ENCODE results near the gene MCF2L.

MCF2L gene

DNA sequence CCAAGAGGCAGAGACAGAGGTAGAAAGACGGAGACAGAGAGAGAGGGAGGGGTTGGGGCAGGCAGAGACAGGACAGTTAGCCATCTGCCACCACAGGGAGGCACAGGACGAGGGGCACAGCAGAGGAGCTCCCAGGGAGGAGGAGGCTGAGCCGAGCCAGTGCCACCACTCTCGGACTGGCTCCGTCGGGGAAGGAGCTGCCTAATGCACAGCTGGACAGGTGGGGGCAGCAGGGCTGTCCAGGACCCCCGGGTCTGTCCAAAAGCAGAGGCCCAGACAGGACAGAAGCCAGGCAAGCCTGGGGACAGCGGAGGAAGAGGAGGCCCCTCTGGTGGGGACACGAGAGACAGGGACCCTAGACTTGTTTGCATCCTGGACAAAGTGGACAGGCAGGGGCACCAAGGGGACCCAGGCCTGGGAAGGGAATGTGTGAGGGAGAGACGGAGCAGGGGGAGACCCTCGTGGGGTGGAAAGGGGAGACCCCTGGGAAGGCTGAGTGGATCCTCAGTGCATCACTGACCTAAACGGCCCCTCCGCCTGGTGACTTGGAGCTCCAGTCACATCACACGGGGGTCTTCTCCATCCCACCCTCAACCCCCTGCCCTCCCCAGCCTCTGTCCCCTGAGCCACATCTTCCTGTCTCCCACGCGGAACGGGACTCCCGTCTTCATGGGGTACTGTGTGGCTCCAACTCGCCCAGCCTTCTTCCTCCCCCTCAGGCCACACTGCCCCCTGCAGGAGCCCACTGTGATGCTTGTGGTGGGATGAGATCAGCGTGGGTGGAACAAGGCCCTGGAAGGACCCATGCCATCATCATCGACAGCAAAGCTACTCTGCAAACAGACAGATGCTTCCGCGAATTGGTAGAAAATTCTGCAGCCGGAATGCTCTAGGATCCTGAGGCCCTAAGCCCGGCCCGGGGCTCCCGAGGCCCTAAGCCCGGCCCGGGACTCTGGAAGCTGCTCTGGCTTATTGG is 154.5 kb downstream of the MCF2L start:
- DNase-seq (ENCODE audit: low spot score), result no peak

DNA sequence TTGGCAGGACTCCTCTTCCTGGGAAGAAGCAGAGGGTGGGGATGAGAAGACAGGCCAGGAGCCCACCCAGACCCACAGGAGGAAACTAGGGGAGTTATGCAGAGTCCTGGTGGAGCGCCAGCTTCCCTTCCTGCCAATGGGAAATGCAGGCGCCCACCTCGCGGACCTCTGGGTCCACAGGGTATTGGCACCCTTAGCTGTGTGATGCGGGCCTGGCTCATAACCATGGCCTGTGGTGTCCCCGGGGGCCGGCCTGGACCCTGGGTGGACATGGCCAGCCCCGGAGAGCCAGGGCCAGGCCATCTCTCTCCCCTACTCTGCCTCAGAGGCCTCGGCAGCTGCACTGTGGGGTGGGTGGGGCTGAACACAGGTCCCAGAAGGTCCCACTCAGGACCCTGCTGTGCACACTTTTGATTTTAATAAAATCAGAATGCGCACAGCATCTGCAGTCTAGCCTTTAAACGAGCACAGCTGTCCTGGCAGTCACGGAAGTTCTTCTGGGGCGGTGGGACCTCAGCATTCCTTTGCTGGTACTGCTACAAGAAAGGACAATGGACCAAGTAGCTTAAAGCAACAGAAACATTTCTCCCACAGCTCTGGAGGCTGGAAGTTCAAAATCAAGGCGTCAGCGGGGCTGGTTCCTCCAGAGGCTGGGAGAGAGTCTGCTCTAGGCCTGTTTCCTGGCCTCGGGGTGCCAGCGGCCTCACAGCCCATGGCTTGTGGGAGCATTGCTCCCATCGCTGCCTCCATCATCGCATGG is 155.4 kb downstream of the MCF2L start:
- DNase-seq (ENCODE audit: low spot score), result no peak

GRCh38 chr13:113125506-113126264 is 156.7 kb downstream of the MCF2L start:
- no peak for DNase-seq (ENCODE audit: low spot score)

GRCh38 chr13:113126265-113127150 is 157.5 kb downstream of the MCF2L start:
- no peak for DNase-seq (ENCODE audit: low spot score)

DNA sequence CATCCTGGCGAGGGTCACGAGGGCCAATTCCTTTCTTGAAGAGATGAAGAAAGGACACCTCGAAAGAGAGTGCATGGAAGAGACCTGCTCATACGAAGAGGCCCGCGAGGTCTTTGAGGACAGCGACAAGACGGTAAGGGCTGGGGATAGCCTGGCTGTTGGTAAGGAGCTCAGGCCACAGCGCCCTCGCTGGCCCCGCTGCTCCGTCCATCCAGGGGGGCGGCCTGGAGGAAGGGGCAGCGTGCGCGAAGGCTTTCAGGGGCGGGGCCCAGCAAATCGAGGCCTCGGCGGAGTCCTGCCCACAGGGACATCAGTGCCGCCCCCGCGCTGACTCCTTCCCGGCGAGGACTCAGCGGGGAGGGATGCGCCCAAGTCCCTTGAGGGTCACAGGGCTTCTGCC is 160.5 kb downstream of the MCF2L start:
- DNase-seq (ENCODE audit: low spot score), result no peak

- DNase-seq (ENCODE audit: low spot score), result no peak
Measured at GRCh38 chr13:113129921-113130750, 161.1 kb downstream of the MCF2L start.

DNA sequence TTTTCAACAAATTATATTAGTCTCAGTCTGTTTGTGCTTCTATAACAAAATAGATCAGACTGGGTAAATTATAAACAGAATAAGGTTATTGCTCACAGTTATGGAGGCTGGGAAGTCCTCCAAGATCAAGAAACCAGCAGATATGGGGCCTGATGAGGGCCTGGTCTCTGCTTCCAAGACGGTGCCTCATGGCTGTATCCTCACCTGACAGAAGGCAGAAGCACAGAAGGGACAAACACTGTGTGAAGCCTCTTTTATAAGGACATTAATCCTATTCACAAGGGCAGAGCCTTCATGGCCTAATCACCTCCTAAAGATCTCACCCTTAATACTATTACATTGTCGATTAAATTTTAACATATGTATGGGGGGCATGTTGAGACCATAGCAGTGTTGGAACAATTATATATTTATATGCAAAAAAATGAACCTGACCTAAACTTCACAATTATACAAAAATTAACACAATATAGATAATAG is 166.3 kb downstream of the MCF2L start:
- DNase-seq (ENCODE audit: low spot score), result no peak

DNA sequence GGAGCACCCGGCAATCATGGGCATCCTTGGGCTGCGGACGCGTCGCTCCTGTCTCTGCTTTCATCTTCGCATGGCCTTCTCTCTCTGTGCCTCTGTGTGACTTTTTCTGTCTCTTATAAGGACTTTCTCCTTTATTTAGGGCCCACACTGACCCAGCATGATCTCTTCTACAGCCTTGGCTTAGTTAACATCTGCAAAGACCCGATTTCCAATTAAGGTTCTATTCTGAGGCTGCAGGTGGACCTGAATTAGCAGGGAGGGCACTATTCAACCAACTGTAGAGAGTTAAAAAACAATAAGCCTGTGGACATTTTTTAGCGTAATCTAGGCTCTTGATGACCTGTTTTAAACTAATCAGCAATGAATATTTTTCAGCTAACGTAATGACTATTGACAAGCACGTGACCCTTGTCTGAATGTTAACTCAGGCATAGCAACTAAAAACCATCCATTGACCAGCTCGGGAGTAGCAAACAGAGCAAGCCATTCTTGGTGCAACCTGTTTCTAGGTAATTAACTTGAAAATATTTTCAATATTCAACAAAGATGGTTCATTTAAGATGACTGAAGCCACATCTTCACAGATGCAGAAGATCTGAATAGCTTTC is 168.8 kb downstream of the MCF2L start:
- DNase-seq (ENCODE audit: low spot score), result no peak

GRCh38 chr13:113138792-113139551 is 170.0 kb downstream of the MCF2L start:
- no peak for DNase-seq (ENCODE audit: low spot score)

GRCh38 chr13:113139577-113139976 is 170.6 kb downstream of the MCF2L start:
- no peak for DNase-seq (ENCODE audit: low spot score)

DNA sequence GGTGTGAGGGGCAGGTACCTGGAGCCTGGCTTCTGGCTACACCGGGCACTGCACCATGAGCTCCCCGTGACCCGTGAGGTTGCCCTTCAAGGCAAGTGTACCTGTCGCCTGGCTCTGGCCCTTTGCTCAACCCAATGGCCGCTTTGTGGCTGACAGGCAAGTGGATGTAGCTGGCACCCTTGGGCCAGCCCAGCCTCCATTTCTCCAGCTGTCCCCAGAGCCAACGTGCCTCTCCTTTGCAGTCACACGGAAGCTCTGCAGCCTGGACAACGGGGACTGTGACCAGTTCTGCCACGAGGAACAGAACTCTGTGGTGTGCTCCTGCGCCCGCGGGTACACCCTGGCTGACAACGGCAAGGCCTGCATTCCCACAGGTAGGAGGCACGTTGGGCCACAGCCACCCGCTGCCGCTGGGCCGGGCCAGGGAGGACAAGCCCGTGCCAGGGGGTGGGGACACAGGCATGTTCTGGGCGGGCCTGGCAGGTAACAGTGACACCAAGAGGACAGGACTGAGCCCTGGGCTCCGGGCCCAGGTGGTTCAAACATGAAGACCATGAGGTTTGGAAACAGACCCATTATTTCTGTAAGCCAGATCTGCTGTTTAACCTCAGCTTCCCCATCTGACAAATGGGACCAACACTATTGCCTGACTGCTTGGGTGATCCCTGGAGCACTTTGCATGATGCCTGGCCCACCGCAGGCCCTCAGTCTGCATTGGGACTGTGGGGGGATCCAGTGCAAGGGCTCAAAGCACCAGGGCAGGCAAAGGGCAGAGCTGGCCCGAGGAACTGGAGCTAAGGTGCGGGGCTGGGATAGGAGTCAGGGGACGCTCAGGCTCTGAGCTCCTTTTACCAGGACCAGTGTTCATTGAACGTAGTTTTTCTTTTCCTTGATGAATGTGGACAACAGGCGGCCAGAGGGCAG is 171.9 kb downstream of the MCF2L start:
- no peak for DNase-seq (ENCODE audit: low spot score)

DNA sequence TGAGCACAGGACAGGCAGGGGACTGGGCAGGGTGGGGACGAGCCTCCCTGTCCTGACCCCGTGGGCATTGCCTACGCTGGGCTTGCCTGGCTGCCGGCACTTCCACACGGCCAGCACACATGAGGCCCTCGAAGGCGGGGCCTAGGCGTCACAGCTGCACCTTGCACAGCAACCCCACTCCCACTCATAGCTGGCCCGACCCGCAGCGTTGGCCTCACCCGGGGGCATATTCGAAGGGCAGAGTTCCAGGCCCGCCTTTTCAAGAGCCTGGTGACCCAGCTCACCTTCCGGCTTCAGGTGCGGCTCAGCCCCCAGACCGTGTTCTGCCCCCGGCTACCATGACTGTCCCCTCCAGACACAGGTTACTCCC is 172.6 kb downstream of the MCF2L start:
- DNase-seq (ENCODE audit: low spot score), result no peak

DNA sequence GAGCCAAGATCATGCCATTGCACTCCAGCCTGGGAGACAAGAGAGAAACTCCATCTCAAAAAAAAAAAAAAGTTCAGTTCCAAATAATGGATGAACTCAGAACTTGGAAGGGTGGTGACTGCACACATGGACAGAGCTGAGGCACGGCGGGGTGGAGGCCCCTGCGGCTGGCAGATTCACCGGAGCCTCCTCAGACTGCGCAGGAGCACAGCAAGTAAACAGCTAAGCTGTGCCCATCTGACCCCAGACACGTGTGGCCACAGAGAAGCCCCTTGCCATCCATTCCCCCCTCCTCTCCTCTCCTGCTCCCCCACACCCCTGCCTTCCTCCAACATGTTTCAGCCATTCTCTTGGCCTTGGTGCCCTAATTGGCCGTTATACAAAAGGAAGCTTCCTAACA is 173.9 kb downstream of the MCF2L start:
- DNase-seq (ENCODE audit: low spot score), result no peak

- DNase-seq (ENCODE audit: low spot score), result no peak
Measured at GRCh38 chr13:113143466-113144254, 174.6 kb downstream of the MCF2L start.

GRCh38 chr13:113144255-113144629 is 175.2 kb downstream of the MCF2L start:
- no peak for DNase-seq (ENCODE audit: low spot score)

GRCh38 chr13:113145496-113145895 is 176.5 kb downstream of the MCF2L start:
- DNase-seq (ENCODE audit: low spot score), result no peak

DNA sequence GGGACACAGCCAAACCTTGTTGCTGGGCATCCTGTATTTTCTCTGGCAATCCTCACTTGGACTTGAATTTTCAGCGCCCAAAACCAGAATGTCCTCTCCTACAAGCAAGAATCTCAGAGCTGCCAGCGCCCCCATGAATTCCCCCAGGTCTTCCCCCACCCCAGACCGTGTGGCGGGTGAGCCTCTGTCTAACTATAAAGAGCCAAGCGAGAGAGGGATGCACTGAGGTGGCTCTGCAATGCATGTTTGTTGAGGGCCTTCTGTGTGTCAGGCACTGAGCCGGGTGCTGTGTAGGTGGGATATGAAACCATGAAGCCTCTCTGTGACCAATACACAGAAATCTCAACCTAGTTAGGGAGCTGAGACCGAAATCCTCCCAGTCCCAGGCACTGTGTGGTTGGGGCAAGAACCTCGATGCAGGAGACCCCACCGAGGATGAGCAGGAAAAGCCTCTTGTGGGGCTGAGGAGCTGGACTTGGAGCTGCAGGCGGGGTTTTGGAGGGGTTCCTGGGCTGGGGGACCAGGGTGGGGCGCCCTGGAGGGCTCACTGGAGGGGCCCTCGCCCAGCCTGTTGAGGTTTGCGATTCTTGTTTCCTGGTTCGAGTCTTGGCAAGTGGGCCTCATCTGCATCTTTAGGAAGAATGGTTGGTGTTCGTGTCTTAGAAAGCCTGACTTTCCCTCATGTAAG is 177.0 kb downstream of the MCF2L start:
- no peak for DNase-seq (ENCODE audit: low spot score)
